K562 (cell line): ENCODE measurements around the gene ICAM1. TPM values are rescaled to one million over a fixed set of nuclear protein-coding genes. Genes with fewer than 3 reads are reported as not detected.

Experiments used
- FOXO4 ChIP-seq: fragments of 450-650 bp; formaldehyde crosslinking; IDR thresholded peaks from 2 replicates; pipeline ENCODE4 v1.4.0; 2020; ENCODE audit warnings: mild to moderate bottlenecking, moderate library complexity
- JUN ChIP-seq, 2 experiments: sonication (generic) in 1 of 2; formaldehyde crosslinking in 1 of 2; IDR thresholded peaks; 2 replicates each; pipeline versions ENCODE4 v1.6.1 to v1.8.0; 2012 to 2022; ENCODE audit warnings: borderline replicate concordance in 2 of 2, mild to moderate bottlenecking in 2 of 2, improper control_type of control experiment in 1 of 2, low read depth in 1 of 2, low read length in 1 of 2, missing genetic modification reagents in 1 of 2
- MYNN ChIP-seq, 2 experiments: sonication (generic); formaldehyde crosslinking in 1 of 2; IDR thresholded peaks; 2 replicates each; pipeline versions ENCODE4 v1.5.0 to v1.6.1; 2016 to 2020; ENCODE audit warnings: antibody characterized with exemption in 1 of 2, missing genetic modification reagents in 1 of 2
- ZBTB33 ChIP-seq: sonication (generic); formaldehyde crosslinking; IDR thresholded peaks from 2 replicates; pipeline ENCODE4 v1.8.1; 2023; ENCODE audit warnings: mild to moderate bottlenecking, missing genetic modification reagents
- ZNF445 ChIP-seq: fragments of 250-450 bp; sonication (Bioruptor Pico); IDR thresholded peaks from 2 replicates; pipeline ENCODE4 v1.4.0; 2020; ENCODE audit warnings: low read depth, mild to moderate bottlenecking, moderate library complexity
- polyA plus RNA-seq, 8 experiments: library from polyadenylated mRNA; depleted of rRNA in 4 of 8; stranded (reverse) in 5 of 8; unstranded in 3 of 8; fragments of >200 nt; fragmentation: Nextera tagmentation in 2 of 8; fragmentation: Illumina TruSeq in 1 of 8; extraction: Ambion mirVana in 2 of 8; extraction: Trizol in 1 of 8; gene quantifications; 2 replicates each; pipeline versions ENCODE4 v1.2.1 to v1.2.3, GENCODE V29; 2011 to 2014; ENCODE audit warnings: inconsistent platforms in 1 of 8, missing spikeins in 1 of 8
- total RNA-seq, 7 experiments: library from RNA; depleted of rRNA in 6 of 7; stranded (reverse); fragments of >200 nt in 6 of 7; fragmentation: Illumina TruSeq in 2 of 7; extraction: Trizol in 2 of 7; gene quantifications; 2 replicates each; pipeline versions ENCODE4 v1.2.1 to v1.2.3, GENCODE V29; 2011 to 2021; ENCODE audit warnings: low replicate concordance in 1 of 7

ICAM1 gene
- total and polyA plus RNA-seq, 9 of the 15 experiments (the other 6 are each of a cell fraction or from before 2014, with no cell fraction given), result 2.3 to 24.4 (median 13.4) TPM

- TF ChIP-seq ZBTB33 (CRISPR knock-in tag) (peak; percentile 100), MYNN (IDR thresholded peaks at IDR 0.05) (no peak), MYNN (CRISPR knock-in tag; IDR thresholded peaks at IDR 0.05) (no peak), FOXO4 (CRISPR knock-in tag) (no peak), JUN (IDR thresholded peaks at IDR 0.05; ENCODE audit: borderline replicate concordance, low read depth, low read length) (no peak), JUN (CRISPR knock-in tag; IDR thresholded peaks at IDR 0.05; ENCODE audit: borderline replicate concordance) (no peak), ZNF445 (CRISPR knock-in tag) (no peak)
Measured at GRCh38 chr19:10295305-10295846, 24.5 kb downstream of the ICAM1 start (continued).
